Gastrocnemius medialis (tissue), 4 donors: ENCODE data around the gene MN1.

Source experiments
- CTCF ChIP-seq, 5 experiments: fragments of 450-650 bp in 3 of 5; fragments of 200-600 bp in 2 of 5; sonication (generic) in 2 of 5; IDR thresholded peaks in 4 of 5; conservative IDR thresholded peaks in 1 of 5; 1 replicate in 4 of 5; 2 replicates in 1 of 5; pipeline ENCODE4 v1.5.1; 2016 to 2019; ENCODE audit warnings: antibody characterized with exemption in 5 of 5, mild to moderate bottlenecking in 3 of 5, moderate library complexity in 3 of 5
- POLR2A ChIP-seq, 2 donors: fragments of 450-650 bp; IDR thresholded peaks; one replicate each; pipeline ENCODE4 v1.6.1; 2017; ENCODE audit warnings: antibody characterized with exemption in 2 of 2, mild to moderate bottlenecking in 2 of 2, moderate library complexity in 2 of 2

- TF ChIP-seq POLR2A (IDR thresholded peaks at IDR 0.05) (no peak), CTCF (IDR thresholded peaks at IDR 0.05 in 4 of 5, conservative IDR thresholded peaks at IDR 0.05 in 1 of 5) (no peak)
Measured at GRCh38 chr22:27765706-27766291, 35.8 kb downstream of the MN1 start.
